Activated T-cell treated with anti-CD3 and anti-CD28 coated beads, Interleukin-2, amount 50 U/mL, for 72 hours (primary cell): ENCODE measurements around the gene CACNA2D3. TPM values are rescaled to one million over a fixed set of nuclear protein-coding genes. Genes with fewer than 3 reads are reported as not detected.

ENCODE experiments used
- ATAC-seq, 2 donors: fragments of 150-1000 bp; cut with Tn5 transposase; replicated peaks in 1 of 2; 2 replicates each; pipeline ENCODE4 v1.10.0; 2021; ENCODE audit warnings: moderate library complexity in 2 of 2, mild to moderate bottlenecking in 1 of 2
- DNase-seq, 2 donors: peaks; one replicate each; pipeline ENCODE4 v3.0.0; 2021 to 2022; ENCODE audit warnings: mixed read lengths in 1 of 2
- H3K27ac Mint-ChIP-seq: one replicate; pipeline ENCODE4 v1.8.0; 2022; ENCODE audit warnings: mild to moderate bottlenecking, moderate library complexity, mixed read lengths
- H3K27me3 Mint-ChIP-seq: one replicate; pipeline ENCODE4 v1.8.0; 2022; ENCODE audit warnings: low read depth, mixed read lengths
- H3K36me3 Mint-ChIP-seq, 2 donors: one replicate each; pipeline ENCODE4 v1.8.0; 2022; ENCODE audit warnings: mixed read lengths in 2 of 2, mild to moderate bottlenecking in 1 of 2; ENCODE audit not compliant: insufficient read depth in 2 of 2
- H3K4me1 Mint-ChIP-seq: one replicate; pipeline ENCODE4 v1.8.0; 2022; ENCODE audit warnings: low read depth, mixed read lengths
- H3K4me3 Mint-ChIP-seq, 2 donors: one replicate each; pipeline ENCODE4 v1.8.0; 2022; ENCODE audit warnings: mild to moderate bottlenecking in 2 of 2, mixed read lengths in 2 of 2, moderate library complexity in 2 of 2
- H3K9me3 Mint-ChIP-seq, 2 donors: one replicate each; pipeline ENCODE4 v1.8.0; 2022; ENCODE audit warnings: mixed read lengths in 2 of 2
- total RNA-seq, 2 donors: library from RNA; stranded (reverse); gene quantifications; one replicate each; pipeline ENCODE4 v1.2.3, GENCODE V29; 2022

CACNA2D3 gene
- total RNA-seq, 2 donors from 2014 or later = not detected

DNA sequence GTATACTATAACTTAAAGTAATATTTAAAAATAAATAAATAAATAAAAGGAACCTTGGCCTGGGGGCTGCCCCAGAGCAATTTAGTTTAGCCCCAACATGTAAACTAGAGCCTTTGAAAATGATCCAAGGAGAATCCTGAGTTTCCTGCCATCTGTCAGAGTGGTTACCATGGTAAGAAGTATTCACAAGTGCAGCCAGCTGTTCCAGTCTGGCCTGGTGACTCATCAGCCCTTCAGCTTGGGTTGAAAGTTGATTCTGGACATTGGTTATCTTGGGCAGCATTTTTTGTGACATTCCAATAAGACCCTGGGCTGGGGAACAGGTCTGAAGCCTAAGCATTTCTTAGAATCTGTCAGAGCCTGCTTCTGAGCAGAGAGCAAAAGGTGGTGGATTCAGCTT, 878.2 kb downstream of the CACNA2D3 start:
- ATAC-seq (no peak), DNase-seq (no peak)

DNA sequence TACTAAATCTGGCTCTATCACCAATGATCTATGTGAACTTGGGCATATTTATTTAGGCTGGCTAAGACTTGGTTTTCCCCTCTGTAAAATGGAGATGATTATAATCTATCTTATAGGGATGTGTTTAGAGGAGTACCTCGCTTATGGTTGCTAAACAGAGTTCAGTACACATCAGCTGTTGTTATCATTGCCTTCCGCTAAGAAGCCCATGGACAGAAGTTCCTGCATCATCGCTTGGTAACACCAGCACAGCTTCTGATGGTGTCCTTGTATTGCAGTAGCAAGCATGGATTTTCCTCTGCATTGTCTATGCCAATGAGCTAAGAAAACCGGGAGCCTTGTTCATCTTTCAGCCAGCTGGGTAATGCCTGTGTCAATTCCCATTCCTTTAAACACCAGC, 878.6 kb downstream of the CACNA2D3 start:
- Mint-ChIP-seq H3K27me3 (peaks cover 1% of the 10 kb centered on the region), H3K36me3 (no peaks in the 10 kb centered on the region), H3K4me3 (no peak overlapping the region), H3K9me3 (peaks cover 0 to 1% of the 10 kb centered on the region in 2 donors), H3K4me1 (no peaks in the 10 kb centered on the region), H3K27ac (no peak overlapping the region)
- DNase-seq = no peak
- no peak for ATAC-seq

More for the DNA sequence above, 878.2 kb downstream of the CACNA2D3 start:
- Mint-ChIP-seq H3K4me1 (no peaks in the 10 kb centered on the region), H3K9me3 (peaks cover 0 to 1% of the 10 kb centered on the region in 2 donors), H3K36me3 (no peaks in the 10 kb centered on the region), H3K27me3 (no peaks in the 10 kb centered on the region), H3K27ac (no peak overlapping the region), H3K4me3 (no peak overlapping the region)

DNA sequence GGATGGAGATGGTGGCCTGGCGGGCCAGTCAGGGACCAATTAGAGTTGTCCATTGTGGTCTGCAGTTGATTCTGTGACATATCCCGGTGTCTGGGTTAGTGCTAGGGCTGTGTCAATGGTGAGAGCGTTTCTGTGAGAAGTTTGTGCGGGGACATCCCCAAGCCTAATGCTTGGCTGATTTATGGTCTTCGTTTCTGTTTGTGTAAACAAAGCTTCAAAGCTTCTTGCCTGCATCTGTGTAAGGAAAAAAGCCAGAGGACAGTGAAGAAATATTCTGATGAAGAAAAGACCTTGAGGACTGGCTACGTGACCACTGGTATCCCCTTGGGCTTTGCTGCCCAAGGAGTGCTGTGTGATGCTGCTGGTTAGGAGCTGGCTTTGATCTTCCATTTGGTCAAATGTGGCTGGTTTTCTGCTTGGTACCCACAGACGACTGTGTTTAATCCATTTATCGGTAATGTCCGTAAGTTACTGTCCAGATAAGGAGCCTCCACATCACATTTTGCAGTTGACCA, 880.1 kb downstream of the CACNA2D3 start:
- no peaks in the 10 kb centered on the region for H3K4me1 Mint-ChIP-seq
- H3K4me3 Mint-ChIP-seq = no peak overlapping the region
- H3K9me3 Mint-ChIP-seq = peaks cover 0 to 1% of the 10 kb centered on the region in 2 donors
- DNase-seq (no peak), ATAC-seq (no peak)
- no peak overlapping the region for H3K27ac Mint-ChIP-seq
- peaks cover 8% of the 10 kb centered on the region for H3K27me3 Mint-ChIP-seq
- no peaks in the 10 kb centered on the region for H3K36me3 Mint-ChIP-seq

DNA sequence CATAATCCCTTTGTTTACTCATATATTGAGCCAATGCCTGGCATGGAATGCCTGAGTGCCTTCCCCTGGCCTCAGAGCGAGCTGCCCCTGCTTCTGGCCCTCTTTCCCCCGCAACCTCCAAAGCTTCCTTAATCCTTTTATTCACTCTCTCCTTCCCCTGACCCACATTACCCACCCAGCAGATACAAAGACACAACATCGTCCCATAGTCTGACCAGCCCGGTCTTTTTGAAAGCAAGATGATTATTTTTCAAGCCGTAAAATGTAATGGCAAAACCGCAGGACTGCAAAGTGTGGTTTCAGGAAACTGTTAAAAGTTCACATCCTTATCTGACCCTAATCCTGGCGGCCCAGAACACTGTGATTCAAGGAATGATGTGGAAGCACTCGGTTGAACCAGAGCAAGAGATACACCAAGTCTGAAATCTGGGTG, 883.9 kb downstream of the CACNA2D3 start:
- Mint-ChIP-seq H3K4me1 (no peaks in the 10 kb centered on the region), H3K36me3 (no peaks in the 10 kb centered on the region), H3K9me3 (peaks cover 0 to 1% of the 10 kb centered on the region in 2 donors), H3K4me3 (no peak overlapping the region), H3K27me3 (peaks cover 12% of the 10 kb centered on the region), H3K27ac (no peak overlapping the region)
- ATAC-seq (no peak), DNase-seq (no peak)

DNA sequence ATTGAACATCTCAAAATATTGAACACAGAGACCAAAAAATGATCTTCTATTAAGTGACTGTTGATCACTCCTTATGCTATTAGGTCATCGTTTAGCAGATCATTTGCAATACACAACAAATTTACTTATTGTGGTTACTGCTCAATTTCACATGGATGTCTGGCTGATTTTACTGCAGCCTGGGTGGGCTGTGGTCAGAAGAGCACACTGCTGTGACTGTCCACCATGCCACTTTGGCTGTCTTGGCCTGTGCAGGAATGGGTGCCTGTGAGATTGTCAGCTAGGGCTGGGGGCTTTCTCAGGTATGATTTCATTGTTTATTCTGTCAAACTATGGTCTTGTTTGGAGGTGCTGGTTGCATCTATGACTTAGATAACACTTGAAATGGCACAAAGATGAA, 885.6 kb downstream of the CACNA2D3 start:
- Mint-ChIP-seq H3K27me3 (peaks cover 12% of the 10 kb centered on the region), H3K36me3 (no peaks in the 10 kb centered on the region), H3K4me3 (no peak overlapping the region), H3K27ac (no peak overlapping the region), H3K4me1 (no peaks in the 10 kb centered on the region), H3K9me3 (peaks cover 2 to 3% of the 10 kb centered on the region in 2 donors)
- DNase-seq (no peak), ATAC-seq (no peak)

DNA sequence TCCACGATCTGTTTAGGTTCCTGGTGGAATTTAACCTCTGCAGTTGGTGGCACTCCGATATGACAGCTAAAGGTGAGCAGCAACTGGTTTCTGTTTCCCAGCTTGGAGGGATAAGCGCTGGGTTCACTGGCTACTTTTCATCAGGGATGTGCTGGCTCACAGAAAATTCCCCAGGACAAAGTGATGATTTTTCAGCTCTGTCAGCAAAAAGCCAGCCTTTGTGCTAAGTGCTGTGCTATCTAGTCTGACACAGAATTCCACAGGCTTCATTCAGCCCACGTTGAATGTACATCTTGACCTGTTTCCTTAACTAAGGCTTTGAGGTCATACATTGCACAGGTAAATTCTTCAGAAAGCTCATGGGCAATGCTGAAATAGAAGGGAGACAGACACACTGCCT, 887.0 kb downstream of the CACNA2D3 start:
- Mint-ChIP-seq H3K4me1 (no peaks in the 10 kb centered on the region), H3K36me3 (no peaks in the 10 kb centered on the region), H3K27me3 (peaks cover 12% of the 10 kb centered on the region), H3K4me3 (no peak overlapping the region), H3K9me3 (peaks cover 2% of the 10 kb centered on the region in 2 donors), H3K27ac (no peak overlapping the region)
- DNase-seq = no peak
- no peak for ATAC-seq

DNA sequence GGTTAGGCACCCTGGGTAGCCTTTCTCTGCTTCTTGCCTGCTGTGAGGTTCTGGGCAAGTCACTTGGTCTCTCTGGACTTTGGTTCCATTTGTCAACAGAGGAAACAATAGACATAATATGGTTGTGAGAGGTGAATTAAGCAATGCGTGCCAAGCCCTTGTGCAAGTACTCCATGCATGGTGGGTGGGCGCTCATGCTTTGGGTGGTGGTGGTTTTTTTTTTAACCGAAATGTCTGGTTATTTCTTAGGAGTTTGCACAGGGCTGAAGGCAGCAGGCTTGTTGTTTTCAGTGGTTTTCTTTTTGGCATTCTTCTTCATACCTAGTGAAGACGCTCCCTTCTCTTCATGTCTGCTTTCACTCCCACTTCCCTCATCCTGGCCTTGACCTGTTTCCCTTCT, 889.7 kb downstream of the CACNA2D3 start:
- peaks cover 2 to 5% of the 10 kb centered on the region in 2 donors for H3K9me3 Mint-ChIP-seq
- H3K27ac Mint-ChIP-seq = no peak overlapping the region
- no peaks in the 10 kb centered on the region for H3K4me1 Mint-ChIP-seq
- H3K36me3 Mint-ChIP-seq = no peaks in the 10 kb centered on the region
- DNase-seq (no peak), ATAC-seq (no peak)
- H3K4me3 Mint-ChIP-seq = no peak overlapping the region
- H3K27me3 Mint-ChIP-seq = peaks cover 4% of the 10 kb centered on the region

DNA sequence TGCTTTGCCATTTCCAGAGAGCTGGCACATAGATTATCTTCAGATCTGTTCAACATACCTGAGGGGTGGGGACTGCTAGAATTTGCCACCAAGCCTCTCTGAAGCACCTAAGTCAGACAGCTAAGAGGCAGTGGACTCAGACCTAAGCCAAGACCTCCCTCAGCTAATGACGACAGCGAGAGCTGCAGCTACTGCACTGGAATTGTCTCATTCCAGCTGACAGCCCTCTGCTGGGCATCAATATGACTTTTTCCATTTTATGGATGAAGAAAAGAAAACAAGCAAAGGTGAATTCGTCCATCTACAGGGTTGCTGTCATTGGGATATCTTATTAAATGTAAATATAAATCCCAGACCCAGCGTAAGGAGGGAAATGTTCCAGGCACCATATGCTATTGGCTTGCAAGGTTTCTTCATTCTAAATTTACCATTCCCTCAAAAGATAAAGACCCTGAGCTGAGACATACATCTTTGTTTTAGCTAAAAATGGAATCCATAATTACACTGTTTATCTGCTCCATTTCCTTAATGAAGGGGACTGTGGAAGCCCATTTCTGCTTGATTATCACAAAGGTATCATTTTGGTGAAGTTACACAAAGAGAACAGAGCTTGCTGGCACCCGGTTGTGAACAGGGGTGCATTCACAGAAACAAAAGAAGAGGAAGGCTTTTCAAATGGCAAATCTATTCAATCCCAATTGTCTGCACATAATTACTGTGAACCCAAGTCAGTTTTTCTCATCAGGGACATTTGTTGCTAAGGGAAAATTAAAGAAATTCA, 891.0 kb downstream of the CACNA2D3 start:
- no peaks in the 10 kb centered on the region for H3K4me1 Mint-ChIP-seq
- no peak overlapping the region for H3K4me3 Mint-ChIP-seq
- peaks cover 2 to 5% of the 10 kb centered on the region in 2 donors for H3K9me3 Mint-ChIP-seq
- ATAC-seq = no peak
- DNase-seq = no peak
- H3K27me3 Mint-ChIP-seq = no peaks in the 10 kb centered on the region
- no peaks in the 10 kb centered on the region for H3K36me3 Mint-ChIP-seq
- H3K27ac Mint-ChIP-seq = no peak overlapping the region

DNA sequence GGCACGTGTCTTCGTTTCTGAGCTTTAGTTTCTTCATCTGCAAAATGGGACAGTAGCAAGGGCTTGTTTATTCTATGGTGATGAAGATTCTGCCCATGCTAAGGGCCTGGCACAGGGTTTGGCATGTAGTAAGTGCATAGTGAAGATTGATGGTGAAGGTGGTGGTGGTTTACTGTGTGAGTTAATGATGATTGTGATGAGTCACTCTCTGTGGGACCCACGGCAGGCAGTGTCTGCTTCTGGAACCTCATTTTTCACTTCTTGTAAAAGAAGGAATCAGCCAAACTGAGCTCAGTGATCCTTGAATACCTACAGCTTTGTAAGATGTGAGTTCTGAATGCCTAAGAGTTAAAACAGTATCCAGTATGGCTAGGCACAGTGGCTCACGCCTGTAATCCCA, 891.7 kb downstream of the CACNA2D3 start:
- ATAC-seq (no peak), DNase-seq (no peak)
- Mint-ChIP-seq H3K36me3 (no peaks in the 10 kb centered on the region), H3K27ac (no peak overlapping the region), H3K4me3 (no peak overlapping the region), H3K9me3 (peaks cover 2 to 5% of the 10 kb centered on the region in 2 donors), H3K27me3 (no peaks in the 10 kb centered on the region), H3K4me1 (no peaks in the 10 kb centered on the region)

DNA sequence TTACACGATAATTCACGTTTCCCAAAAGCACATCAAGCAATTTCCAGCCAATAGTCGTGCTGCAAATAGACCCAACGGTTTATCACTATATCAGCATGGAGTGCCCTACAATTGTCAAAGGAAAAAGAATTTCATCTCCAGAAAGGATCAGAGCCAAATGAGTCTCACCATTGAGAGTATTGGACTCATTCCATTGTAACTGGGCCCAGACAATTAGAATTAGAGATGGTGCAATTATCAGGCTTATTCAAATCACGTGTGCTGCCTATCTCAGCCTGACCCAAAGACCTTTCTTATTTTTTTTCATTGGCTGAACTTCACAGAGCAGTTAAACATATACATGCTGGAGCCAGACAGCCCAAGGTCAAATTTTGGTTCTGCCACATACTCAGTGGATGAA, 892.6 kb downstream of the CACNA2D3 start:
- no peak for DNase-seq
- ATAC-seq = no peak
- H3K4me1 Mint-ChIP-seq = no peaks in the 10 kb centered on the region
- no peaks in the 10 kb centered on the region for H3K36me3 Mint-ChIP-seq
- no peak overlapping the region for H3K27ac Mint-ChIP-seq
- H3K9me3 Mint-ChIP-seq = peaks cover 2 to 5% of the 10 kb centered on the region in 2 donors
- H3K4me3 Mint-ChIP-seq = no peak overlapping the region
- no peaks in the 10 kb centered on the region for H3K27me3 Mint-ChIP-seq

DNA sequence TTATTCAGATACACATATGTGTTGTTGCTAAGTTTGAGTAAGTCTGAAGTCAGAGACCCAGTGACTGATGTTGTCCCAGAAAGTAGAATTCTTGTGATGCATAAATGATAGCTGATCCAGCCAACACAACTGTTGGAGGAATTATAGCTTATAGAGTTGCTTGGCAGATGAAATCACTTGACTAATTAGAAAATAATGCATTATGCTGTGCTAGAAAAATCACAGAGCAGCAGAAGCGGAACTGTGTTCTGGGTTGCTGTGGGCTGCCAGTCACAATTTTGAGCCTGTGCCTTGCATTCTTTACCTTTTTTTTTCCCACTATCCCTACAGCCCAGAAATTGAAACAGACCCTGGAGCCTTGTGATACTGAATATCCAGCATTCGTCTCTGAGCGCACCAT, 895.5 kb downstream of the CACNA2D3 start:
- DNase-seq (no peak), ATAC-seq (no peak)
- H3K27me3 Mint-ChIP-seq = no peaks in the 10 kb centered on the region
- no peaks in the 10 kb centered on the region for H3K36me3 Mint-ChIP-seq
- no peaks in the 10 kb centered on the region for H3K4me1 Mint-ChIP-seq
- no peak overlapping the region for H3K27ac Mint-ChIP-seq
- H3K9me3 Mint-ChIP-seq = peaks cover 0 to 3% of the 10 kb centered on the region in 2 donors
- no peak overlapping the region for H3K4me3 Mint-ChIP-seq

DNA sequence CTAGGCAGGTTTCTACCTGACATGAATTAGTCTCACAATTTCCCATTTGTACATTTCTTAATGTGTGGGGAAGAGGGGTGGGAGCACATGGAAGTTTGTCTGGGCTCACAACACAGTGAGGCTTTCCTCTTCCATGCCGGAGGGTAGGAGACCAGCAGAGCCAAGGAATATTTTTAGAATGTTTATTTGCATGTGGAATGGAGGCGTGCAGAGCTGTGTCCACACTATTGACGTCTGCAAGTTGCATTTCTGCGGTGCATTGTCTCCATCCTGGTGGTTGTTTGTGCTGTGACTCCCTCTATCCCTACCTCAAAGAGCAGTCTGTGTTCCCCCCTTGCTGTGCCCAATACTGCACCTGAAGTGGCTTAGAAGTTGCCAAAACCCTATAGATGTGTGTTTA, 908.6 kb downstream of the CACNA2D3 start:
- no peak for DNase-seq
- Mint-ChIP-seq H3K9me3 (peaks cover 2 to 3% of the 10 kb centered on the region in 2 donors), H3K4me1 (no peaks in the 10 kb centered on the region), H3K27ac (no peak overlapping the region), H3K27me3 (no peaks in the 10 kb centered on the region), H3K4me3 (no peak overlapping the region), H3K36me3 (no peaks in the 10 kb centered on the region)
- no peak for ATAC-seq

DNA sequence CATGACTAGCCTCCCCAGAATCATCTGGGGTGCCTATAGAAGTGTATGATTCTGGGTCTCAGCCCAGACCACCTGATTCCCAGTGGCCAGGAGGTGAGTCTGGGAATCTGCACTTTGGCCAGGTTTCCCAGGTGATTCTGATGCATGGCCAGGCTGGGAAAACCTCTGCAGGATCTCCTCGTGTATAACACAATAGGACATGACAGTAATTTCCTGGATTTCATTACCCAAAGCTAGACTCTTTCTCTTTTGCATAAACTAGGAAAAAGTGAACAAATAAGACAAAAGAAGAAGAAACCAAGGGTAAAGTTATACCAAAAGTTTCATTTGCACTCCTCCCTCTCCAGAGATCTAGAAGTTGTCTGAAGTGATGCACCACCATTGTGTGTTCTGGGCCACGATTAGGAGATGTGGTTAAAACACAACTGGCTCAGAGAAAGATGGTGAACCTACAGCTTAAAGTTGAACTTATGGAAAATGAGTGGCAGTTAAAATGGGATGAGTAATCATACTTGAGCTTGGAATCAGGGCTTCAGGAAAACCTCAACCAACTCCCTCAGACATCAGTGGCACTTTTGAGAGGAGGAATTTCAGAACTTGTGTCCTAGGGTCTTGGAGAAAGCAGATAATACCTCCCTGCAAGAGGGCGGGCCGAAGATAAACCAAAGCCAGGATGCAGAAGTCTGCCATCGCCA, 914.7 kb downstream of the CACNA2D3 start:
- H3K36me3 Mint-ChIP-seq = no peaks in the 10 kb centered on the region
- H3K4me1 Mint-ChIP-seq = no peaks in the 10 kb centered on the region
- DNase-seq (no peak), ATAC-seq (no peak)
- H3K9me3 Mint-ChIP-seq = peaks cover 3 to 8% of the 10 kb centered on the region in 2 donors
- no peaks in the 10 kb centered on the region for H3K27me3 Mint-ChIP-seq
- no peak overlapping the region for H3K4me3 Mint-ChIP-seq
- no peak overlapping the region for H3K27ac Mint-ChIP-seq
